Epithelial cell of proximal tubule (primary cell): ENCODE data around the gene TMEM212. TPM values are rescaled to one million over a fixed set of nuclear protein-coding genes. Genes with fewer than 3 reads are reported as not detected.

ENCODE experiments used
- DNase-seq: peaks from one replicate; pipeline ENCODE4 v3.0.0-alpha.2; 2011; ENCODE audit warnings: low read depth
- H3K4me3 ChIP-seq: 2 replicates; pipeline ENCODE4 v1.5.1; 2011; ENCODE audit warnings: low read depth, mild to moderate bottlenecking, low read length
- total RNA-seq: library from RNA; depleted of rRNA; stranded (reverse); fragments of >200 nt; gene quantifications from 2 replicates; pipeline ENCODE4 v1.2.3, GENCODE V29; 2015
- TF ChIP-seq, protein P1 (sequence below): conservative IDR thresholded peaks from 2 replicates; pipeline ENCODE4 v1.5.1; 2012; ENCODE audit warnings: low read depth, mild to moderate bottlenecking, low read length

TMEM212 gene
- total RNA-seq, 1 donor from 2014 or later = not detected

DNA sequence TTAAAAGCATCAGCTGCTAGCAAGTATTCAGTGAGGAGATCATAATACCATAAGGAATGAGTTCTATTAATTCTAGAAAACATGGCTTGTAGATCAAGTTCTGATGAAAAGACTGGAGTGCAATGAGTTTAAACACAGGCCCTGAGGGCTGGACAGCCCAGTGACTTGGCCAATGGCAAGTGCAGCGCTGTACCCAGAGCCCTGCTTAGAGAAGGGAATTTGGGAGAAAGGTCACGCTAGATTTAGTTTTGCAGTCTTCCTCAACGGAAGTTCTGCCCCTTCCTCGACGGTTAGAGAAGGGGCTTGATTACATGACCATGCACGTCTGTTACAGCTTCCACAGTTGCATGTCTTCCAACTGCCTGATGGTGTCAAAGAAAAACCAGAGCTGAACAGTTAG lies 4.0 kb downstream of the TMEM212 start:
- no peak overlapping the region for H3K4me3 ChIP-seq
- TF ChIP-seq, protein P1, sequence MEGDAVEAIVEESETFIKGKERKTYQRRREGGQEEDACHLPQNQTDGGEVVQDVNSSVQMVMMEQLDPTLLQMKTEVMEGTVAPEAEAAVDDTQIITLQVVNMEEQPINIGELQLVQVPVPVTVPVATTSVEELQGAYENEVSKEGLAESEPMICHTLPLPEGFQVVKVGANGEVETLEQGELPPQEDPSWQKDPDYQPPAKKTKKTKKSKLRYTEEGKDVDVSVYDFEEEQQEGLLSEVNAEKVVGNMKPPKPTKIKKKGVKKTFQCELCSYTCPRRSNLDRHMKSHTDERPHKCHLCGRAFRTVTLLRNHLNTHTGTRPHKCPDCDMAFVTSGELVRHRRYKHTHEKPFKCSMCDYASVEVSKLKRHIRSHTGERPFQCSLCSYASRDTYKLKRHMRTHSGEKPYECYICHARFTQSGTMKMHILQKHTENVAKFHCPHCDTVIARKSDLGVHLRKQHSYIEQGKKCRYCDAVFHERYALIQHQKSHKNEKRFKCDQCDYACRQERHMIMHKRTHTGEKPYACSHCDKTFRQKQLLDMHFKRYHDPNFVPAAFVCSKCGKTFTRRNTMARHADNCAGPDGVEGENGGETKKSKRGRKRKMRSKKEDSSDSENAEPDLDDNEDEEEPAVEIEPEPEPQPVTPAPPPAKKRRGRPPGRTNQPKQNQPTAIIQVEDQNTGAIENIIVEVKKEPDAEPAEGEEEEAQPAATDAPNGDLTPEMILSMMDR = no peak
- DNase-seq = no peak

DNA sequence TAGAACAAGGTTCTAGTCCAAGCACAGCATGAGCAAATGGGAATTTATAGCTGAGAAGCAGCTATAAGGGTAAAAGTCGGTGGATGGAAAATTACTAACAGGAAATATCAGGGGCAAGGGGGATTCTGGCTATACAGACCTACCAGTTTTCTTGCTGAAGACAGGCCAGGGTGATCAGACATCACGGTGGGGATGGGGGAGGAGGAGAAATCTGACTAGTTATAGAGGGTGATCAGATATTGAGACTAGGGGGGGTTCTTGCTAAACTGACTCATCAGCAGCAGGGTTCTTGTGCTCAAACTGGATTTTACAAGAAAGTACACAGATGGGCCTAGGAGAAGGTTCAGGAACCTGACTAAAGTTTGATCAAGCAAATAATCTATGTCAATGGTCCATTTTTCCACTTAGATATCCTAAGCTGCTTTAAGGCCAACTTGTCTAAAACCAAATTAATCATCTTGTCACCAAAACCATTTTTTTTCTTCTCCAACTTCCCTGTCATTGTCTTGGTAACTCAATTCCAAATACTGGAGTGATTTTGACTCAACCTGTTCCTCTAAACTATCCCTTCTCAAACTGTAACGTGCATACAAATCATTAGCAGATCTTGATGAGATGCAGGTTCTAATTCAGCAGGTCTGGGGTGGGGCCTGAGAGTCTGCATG lies 4.6 kb downstream of the TMEM212 start:
- TF ChIP-seq, protein P1 = no peak
- no peak overlapping the region for H3K4me3 ChIP-seq
- DNase-seq = no peak

DNA sequence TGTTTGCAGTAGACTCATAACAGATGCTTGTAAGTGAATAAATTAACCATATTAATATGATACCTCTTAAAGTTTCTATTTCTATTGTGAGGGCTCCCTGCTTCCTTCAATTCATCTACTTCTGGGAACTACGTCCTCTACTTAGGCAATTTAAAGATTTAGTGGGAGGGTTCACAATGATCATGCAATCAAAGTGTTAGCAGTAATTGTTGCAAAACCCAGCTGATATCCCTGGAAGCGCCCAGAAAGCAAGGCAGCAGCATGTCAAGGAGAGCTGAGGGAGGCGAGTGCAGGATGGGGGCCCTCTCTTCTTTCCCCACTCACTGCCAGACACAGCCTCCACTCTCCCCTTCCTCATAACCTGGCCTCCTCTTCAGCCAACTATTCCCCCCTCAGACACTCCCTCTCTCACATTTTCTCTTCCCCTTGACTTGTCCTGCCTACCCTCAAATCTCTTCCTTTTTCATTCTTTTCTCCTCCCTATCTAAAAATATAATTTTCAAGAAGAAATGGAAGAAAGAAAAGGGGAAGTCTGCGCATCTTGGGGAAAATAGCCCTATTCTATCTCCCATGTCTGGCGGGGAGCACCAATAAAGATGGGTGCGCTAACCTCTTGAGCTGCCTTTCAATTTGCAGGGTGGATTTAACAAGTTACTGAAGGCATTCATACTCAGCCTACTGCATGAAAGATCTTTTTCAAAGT lies 6.6 kb downstream of the TMEM212 start:
- TF ChIP-seq, protein P1 = no peak
- H3K4me3 ChIP-seq = no peak overlapping the region
- DNase-seq = no peak

DNA sequence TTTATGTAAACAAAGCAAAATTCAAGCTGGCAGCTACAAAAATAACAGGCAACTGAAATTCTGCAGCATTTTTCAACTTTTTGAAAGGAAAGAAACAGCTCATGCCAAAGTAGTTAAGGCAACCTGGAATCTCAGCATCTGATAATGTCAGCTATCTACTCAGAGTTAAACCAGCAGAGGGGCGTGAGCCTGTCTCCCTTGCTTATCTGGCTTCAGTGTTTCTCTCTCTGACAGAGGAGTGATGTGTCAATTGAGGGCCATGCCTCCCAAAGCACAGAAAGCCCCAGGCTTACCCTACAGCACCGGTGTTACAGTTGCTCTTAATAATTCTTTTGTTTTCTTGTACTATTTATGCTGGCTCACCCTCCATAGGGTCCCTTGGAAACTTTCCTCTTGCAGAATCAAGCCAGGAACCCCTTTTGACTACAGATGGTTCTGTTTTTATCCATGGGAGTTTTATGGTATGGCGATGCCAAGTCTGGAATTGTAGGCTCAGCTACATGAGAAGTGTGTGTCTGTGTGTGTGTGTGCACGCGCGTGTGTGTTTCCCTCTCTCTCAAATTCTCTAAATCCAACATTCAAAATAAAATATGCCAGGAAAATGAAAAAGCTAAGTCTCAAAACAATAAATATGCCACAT lies 7.3 kb downstream of the TMEM212 start:
- TF ChIP-seq, protein P1 = no peak
- DNase-seq = no peak
- no peak overlapping the region for H3K4me3 ChIP-seq

DNA sequence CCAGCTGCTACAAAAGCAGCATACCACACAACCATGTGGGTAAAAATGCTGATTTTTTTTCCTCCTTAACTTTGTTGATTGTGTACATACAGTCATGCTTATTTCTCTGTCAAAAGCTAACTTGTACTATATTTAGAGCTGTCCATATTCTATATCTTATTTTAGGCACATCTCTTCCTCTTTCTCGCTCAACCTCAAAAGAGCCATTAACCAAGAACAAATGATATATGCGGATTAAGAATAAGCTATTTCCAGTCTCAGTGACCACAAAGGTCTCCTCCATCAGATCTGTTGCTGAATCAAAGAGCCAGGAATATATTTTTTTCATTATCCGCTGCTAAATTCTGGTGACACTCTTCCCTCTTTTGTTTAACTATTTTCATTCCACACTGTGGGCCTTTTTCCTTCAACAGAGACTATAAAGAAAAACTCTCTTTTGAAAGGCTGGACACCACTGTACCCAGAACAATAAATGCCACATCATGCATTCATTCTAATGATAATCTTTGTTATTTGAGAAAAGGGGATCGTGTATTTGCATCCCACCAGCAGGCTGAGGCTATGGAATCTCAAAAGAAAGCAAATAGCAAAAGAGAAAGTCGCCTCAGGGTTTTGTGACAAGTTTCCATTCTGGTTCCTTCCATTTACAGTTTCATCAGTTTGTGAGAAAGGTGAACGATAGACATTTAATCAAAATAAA lies 8.0 kb downstream of the TMEM212 start:
- DNase-seq = no peak
- TF ChIP-seq, protein P1 = no peak
- H3K4me3 ChIP-seq = no peak overlapping the region

DNA sequence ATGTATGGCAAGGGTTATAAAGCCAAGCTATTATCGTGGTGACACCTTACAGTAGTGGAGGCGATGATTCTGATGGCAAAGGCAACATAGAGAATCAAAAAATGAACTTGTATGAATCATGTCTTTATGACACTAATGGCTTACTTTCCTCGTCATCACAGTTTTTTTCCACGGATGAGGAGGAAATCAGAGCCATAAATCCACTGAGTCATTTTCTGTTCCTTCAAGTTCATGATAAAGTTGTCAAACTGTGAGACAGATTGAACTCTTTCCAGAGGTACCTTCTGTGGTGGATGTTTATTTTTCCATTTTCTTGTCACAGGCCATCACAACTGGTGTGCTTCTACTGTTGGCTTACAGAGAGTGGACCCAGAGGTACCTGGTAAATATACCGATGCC lies 8.5 kb downstream of the TMEM212 start:
- TF ChIP-seq, protein P1 = no peak
- DNase-seq = no peak
- H3K4me3 ChIP-seq = no peak overlapping the region
